Endothelial cell of umbilical vein (primary cell): Measurements from ENCODE around the gene EREG.

Experiments used
- POLR2AphosphoS5 ChIP-seq: IDR thresholded peaks from 2 replicates; pipeline ENCODE4 v1.6.1; 2012; ENCODE audit warnings: low read depth, mild to moderate bottlenecking, control low read depth, low read length, moderate library complexity; ENCODE audit not compliant: insufficient read depth
- TF ChIP-seq, protein P1 (sequence below), 2 donors: IDR thresholded peaks; 1 replicate in 1 of 2; 2 replicates in 1 of 2; pipeline ENCODE4 v1.5.1; 2011; ENCODE audit warnings: low read length in 2 of 2, mild to moderate bottlenecking in 2 of 2, moderate library complexity in 2 of 2, control low read depth in 1 of 2, inconsistent platforms in 1 of 2, low read depth in 1 of 2; ENCODE audit not compliant: insufficient read depth in 1 of 2; ENCODE audit errors: extremely low read depth in 1 of 2

DNA sequence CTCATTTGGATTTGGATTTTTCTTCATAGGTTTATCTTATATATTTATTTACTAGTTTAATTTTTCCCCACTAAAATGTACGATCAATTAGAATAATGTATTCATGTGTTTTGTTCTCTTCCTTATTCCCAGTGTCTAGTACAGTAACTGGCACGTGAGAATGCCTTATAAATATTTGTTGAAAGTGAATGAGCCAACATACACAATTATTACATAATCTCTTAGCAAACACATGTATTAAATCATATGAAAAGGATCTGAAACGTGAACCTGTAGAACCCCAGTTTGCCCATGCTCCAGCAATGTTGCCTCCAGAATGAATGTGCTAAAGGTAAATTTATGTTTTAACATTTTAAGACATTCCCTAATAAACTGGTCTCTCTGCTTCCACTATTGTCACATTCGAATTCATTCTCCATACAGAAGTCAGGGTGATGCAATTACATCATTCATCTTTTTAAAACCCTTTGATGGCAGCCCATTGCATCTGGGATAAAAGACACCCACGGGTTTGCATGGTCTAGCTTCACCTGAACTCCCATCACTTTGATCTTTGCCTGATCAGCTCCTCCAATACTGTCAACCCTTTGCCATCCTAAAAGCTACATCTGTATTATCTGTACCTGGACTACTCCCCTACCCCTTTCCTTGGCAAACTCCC, 49.3 kb downstream of the EREG start:
- TF ChIP-seq, protein P1, sequence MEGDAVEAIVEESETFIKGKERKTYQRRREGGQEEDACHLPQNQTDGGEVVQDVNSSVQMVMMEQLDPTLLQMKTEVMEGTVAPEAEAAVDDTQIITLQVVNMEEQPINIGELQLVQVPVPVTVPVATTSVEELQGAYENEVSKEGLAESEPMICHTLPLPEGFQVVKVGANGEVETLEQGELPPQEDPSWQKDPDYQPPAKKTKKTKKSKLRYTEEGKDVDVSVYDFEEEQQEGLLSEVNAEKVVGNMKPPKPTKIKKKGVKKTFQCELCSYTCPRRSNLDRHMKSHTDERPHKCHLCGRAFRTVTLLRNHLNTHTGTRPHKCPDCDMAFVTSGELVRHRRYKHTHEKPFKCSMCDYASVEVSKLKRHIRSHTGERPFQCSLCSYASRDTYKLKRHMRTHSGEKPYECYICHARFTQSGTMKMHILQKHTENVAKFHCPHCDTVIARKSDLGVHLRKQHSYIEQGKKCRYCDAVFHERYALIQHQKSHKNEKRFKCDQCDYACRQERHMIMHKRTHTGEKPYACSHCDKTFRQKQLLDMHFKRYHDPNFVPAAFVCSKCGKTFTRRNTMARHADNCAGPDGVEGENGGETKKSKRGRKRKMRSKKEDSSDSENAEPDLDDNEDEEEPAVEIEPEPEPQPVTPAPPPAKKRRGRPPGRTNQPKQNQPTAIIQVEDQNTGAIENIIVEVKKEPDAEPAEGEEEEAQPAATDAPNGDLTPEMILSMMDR (IDR thresholded peaks at IDR 0.05; ENCODE audit: extremely low read depth in 1 of 2, insufficient read depth in 1 of 2, low read depth in 1 of 2, low read length in 2 of 2): no peak
- TF ChIP-seq POLR2AphosphoS5: no peak
